Keratinocyte (primary cell): ENCODE results near the gene ENTPD6.

Experiments
- EZH2 ChIP-seq: IDR thresholded peaks from one replicate; pipeline ENCODE4 v1.6.1; 2012; ENCODE audit warnings: inconsistent platforms, mild to moderate bottlenecking, low read length, moderate library complexity
- TF ChIP-seq, protein P1 (sequence below), 3 experiments: IDR thresholded peaks in 1 of 3; conservative IDR thresholded peaks in 1 of 3; optimal IDR thresholded peaks in 1 of 3; 2 replicates in 2 of 3; 3 replicates in 1 of 3; pipeline versions ENCODE3 to v1.5.1; 2011; ENCODE audit warnings: low read length in 3 of 3, mild to moderate bottlenecking in 3 of 3, moderate library complexity in 2 of 3, control low read depth in 1 of 3, inconsistent platforms in 1 of 3; ENCODE audit not compliant: insufficient read depth in 2 of 3; ENCODE audit errors: extremely low read depth in 1 of 3

- no peak for TF ChIP-seq EZH2
- TF ChIP-seq, protein P1, sequence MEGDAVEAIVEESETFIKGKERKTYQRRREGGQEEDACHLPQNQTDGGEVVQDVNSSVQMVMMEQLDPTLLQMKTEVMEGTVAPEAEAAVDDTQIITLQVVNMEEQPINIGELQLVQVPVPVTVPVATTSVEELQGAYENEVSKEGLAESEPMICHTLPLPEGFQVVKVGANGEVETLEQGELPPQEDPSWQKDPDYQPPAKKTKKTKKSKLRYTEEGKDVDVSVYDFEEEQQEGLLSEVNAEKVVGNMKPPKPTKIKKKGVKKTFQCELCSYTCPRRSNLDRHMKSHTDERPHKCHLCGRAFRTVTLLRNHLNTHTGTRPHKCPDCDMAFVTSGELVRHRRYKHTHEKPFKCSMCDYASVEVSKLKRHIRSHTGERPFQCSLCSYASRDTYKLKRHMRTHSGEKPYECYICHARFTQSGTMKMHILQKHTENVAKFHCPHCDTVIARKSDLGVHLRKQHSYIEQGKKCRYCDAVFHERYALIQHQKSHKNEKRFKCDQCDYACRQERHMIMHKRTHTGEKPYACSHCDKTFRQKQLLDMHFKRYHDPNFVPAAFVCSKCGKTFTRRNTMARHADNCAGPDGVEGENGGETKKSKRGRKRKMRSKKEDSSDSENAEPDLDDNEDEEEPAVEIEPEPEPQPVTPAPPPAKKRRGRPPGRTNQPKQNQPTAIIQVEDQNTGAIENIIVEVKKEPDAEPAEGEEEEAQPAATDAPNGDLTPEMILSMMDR (optimal IDR thresholded peaks at IDR 0.05 in 1 of 3, IDR thresholded peaks at IDR 0.05 in 1 of 3, conservative IDR thresholded peaks at IDR 0.05 in 1 of 3; ENCODE audit: extremely low read depth in 1 of 3, insufficient read depth in 2 of 3, low read length in 3 of 3) = no peak
Observed at GRCh38 chr20:25258476-25258805, 62.9 kb downstream of the ENTPD6 start.
